ENCODE data around the gene PDE4D. TPM values are rescaled to one million over a fixed set of nuclear protein-coding genes. Genes with fewer than 3 reads are reported as not detected.

The PDE4D gene
- total and polyA plus RNA-seq, 2 of the 4 experiments (the other 2 are of a cell fraction): 1.4 to 7.9 TPM

GRCh38 chr5:59264013-59264412, 629.5 kb downstream of the PDE4D start:
- H2BK120ac ChIP-seq (ENCODE audit: low read depth, low read length): no peak overlapping the region
- in situ Hi-C loops (cut with MboI; ENCODE audit: low sequenced_read_pairs) (no loop called here), intact Hi-C loops (cut with micrococcal nuclease) (no loop called here), dilution Hi-C loops (cut with HindIII; ENCODE audit: low sequenced_read_pairs, unreplicated experiment) (no loop called here)
- no peak overlapping the region for H3K14ac ChIP-seq (replicated peaks; ENCODE audit: low read depth, low read length)
- no CpG with 5 or more reads among the region's 2 CpGs for WGBS, 2 experiments (ENCODE audit: extremely low coverage in 2 of 2, insufficient read length in 1 of 2)
- no peak overlapping the region for H2BK20ac ChIP-seq (ENCODE audit: low read depth, low read length)
- no peak overlapping the region for H3K56ac ChIP-seq (ENCODE audit: extremely low read depth, insufficient read depth, low read length)
- H3K4me2 ChIP-seq (ENCODE audit: low read depth, low read length): no peak overlapping the region
- H2BK5ac ChIP-seq (ENCODE audit: low read depth, low read length, poor library complexity, severe bottlenecking): no peak overlapping the region
- no peak overlapping the region for H3K27ac ChIP-seq (ENCODE audit: insufficient read depth, low read length)
- ChIA-PET POLR2A (ENCODE audit: unreplicated experiment) (no interaction called here), CTCF (no interaction called here)
- no peak overlapping the region for H4K5ac ChIP-seq (ENCODE audit: low read depth, low read length)
- H2AFZ ChIP-seq (replicated peaks; ENCODE audit: low read length, poor library complexity): no peak overlapping the region
- H3K9ac ChIP-seq (ENCODE audit: low read depth, low read length): no peak overlapping the region
- no peak for DNase-seq
- no peak overlapping the region for H4K91ac ChIP-seq (ENCODE audit: insufficient read depth, low read depth, low read length)
- H3K4ac ChIP-seq (ENCODE audit: low read depth, low read length): no peak overlapping the region
- no peak overlapping the region for H3K23ac ChIP-seq (ENCODE audit: low read depth, low read length)
- ATAC-seq (ENCODE audit: low read depth): no peak
- no peak overlapping the region for H3K18ac ChIP-seq (ENCODE audit: low read depth, low read length)
- TF ChIP-seq MAFK (IDR thresholded peaks at IDR 0.05; ENCODE audit: low read depth, low read length): no peak
- H2AK9ac ChIP-seq (replicated peaks; ENCODE audit: low read depth, low read length, poor library complexity): no peak overlapping the region
- no peaks in the 10 kb centered on the region for H3K27me3 ChIP-seq (ENCODE audit: control insufficient read depth, insufficient read depth, low read length)
- H2BK15ac ChIP-seq (ENCODE audit: low read depth, low read length): no peak overlapping the region
- no TSS peak for BruUV-seq (replicated peaks)
- H2AK5ac ChIP-seq (ENCODE audit: low read depth, low read length): no peak overlapping the region
- H3K79me1 ChIP-seq (ENCODE audit: low read depth in 1 of 2, low read length in 2 of 2): no peaks in the 10 kb centered on the region
- no peaks in the 10 kb centered on the region for H3K9me3 ChIP-seq (ENCODE audit: control insufficient read depth, insufficient read depth, low read length)
- H4K20me1 ChIP-seq (ENCODE audit: insufficient read depth, low read length): no peaks in the 10 kb centered on the region
- no peaks in the 10 kb centered on the region for H3K36me3 ChIP-seq (ENCODE audit: control insufficient read depth, insufficient read depth, low read length)
- H4K8ac ChIP-seq (ENCODE audit: low read depth in 2 of 2, low read length in 2 of 2): no peak overlapping the region
- H3K9me1 ChIP-seq (ENCODE audit: insufficient read depth, low read length): no peaks in the 10 kb centered on the region
- H3K4me3 ChIP-seq (ENCODE audit: insufficient read depth, low read depth, low read length): no peak overlapping the region
- H3K4me1 ChIP-seq (ENCODE audit: control insufficient read depth, insufficient read depth, low read length): no peaks in the 10 kb centered on the region

Measured in IMR-90 (cell line).